ENCODE measurements around the gene SLCO3A1.

- no peak for TF ChIP-seq EZH2 (IDR thresholded peaks at IDR 0.05; ENCODE audit: insufficient read depth, poor library complexity, severe bottlenecking)
- TF ChIP-seq EZH2phosphoT487 (IDR thresholded peaks at IDR 0.05; ENCODE audit: insufficient read depth, low read depth), result no peak
Observed at GRCh38 chr15:91882858-91883586, 29.5 kb downstream of the SLCO3A1 start.

Data from GM23248 (cell line).